DMS53 treated with DMSO at 0.1 percent for 48 hours (cell line): ENCODE results near the gene ARMC5.
"Not testable (repeated sequence)": the region's sequence is repeated elsewhere in the genome, so short reads cannot be mapped to it uniquely, and the experiment has no call there.

Experiments
- DNase-seq: peaks from one replicate; lab custom pipeline; 2025; ENCODE audit not compliant: unreplicated experiment; lab: John Stamatoyannopoulos, UW

ARMC5 gene

DNA sequence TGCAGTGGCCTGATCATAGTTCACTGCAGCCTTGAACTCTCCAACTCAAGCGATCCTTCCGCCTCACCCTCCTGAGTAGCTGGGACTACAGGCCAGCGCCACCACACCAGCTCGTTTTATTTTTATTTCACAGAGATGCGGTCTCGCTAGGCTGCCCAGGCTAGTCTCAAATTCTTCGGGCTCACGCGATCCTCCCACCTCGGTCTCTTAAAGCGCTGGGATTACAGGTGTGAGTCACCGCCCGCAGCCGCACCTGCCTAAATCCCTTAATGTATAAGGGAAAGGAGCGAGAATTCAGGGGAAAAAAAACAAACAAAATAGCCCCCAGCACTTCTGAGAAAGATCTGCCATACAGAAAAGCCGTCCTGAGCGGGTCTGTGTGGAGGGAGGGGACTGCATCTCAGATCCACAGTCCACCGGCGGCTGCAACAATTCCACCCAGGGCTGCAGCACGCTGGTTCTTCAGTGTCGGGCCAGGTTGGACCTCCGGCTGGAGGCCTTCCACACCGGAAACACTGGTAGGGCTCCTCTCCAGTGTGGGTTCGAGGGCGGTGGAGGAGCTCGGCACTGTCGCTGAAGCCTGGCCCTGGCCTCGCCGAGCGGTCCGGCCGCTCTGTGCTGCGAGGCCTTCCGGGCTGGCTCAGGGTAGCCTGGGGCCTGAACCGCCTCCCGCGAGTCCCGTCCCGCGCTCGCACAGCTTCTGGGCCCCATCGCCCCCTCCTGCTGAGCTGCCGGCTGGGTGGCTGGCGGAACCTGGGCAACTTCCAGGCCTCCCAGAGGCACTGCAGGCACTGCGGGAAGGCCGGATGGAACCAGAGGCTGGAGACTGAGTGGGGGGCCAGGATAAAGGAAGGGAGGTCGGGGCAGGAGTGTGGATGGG lies 23.7 kb upstream of the ARMC5 start:
- DNase-seq = peak; percentile 1

DNA sequence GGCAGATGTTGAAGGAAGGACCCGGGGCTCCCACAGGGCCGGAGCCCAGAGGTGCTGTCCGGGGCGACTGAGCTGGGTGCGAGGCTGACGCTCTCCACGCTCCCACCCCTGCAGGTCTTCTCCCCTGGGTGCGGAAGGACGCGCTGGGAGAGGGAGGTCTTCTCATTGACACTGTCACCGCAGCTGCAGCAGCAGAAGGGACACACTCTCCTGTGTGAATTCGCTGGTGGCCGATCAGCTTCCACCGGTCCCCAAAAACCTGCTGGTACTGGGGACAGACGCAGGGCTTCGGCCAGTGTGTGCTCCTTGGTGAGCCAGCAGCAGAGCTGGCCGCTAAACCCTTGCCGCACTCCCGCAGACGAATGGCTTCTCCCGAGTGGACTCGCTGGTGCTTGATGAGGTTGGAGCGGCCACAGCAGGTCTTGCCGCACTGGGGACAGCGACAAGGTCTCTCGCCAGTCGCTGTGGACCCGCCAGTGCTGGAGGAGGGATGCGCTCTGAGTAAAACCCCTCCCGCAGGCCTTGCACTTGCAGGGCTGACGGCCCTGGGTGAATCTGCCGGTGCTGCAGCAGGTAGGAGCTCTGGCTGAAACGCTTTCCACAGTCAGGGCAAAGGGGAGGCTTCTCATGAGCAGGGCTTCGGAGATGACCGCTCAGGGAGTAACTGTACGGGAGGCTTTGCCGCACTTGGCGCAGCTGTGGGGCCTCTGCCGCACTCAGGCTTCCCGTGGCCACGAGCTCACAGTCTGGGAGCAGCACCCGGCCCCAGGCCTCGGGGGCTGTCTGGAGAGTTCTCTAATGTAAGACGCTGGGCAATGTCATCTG lies 22.9 kb upstream of the ARMC5 start:
- no peak for DNase-seq

DNA sequence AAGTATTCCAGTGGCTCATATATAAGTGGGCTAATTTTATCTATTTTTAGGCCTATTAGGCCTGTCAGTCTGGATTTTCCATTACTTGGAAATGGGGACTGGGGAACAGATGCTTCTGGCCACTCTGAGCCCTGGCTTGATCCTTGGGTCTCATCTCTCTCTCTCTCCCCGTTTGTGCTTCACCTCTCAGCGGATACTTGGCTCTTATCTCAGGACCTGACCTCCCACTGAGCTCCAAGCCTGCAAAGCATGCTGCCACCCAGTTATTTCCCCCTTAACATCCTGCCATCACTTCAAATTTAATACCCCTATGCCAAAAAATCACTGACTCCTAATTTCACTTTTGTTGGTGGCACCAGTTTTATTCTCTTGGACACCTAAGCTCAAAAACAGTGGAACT lies 20.9 kb upstream of the ARMC5 start:
- DNase-seq = no peak

DNA sequence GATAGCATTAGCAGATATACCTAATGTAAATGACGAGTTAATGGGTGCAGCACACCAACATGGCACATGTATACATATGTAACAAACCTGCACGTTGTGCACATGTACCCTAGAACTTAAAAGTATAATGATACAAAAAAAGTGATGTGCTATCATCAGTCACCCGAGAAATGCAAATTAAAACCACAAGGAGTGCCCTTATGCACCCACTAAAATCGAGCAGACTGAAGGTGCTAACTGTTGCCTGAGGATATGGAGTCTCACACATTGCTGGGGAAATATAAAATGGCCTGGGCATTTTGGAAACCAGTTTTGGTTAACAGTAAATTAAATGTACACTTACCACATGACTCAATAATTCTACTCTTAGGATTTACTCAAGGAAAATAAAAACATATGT lies 20.3 kb upstream of the ARMC5 start:
- DNase-seq = not testable (repeated sequence)

DNA sequence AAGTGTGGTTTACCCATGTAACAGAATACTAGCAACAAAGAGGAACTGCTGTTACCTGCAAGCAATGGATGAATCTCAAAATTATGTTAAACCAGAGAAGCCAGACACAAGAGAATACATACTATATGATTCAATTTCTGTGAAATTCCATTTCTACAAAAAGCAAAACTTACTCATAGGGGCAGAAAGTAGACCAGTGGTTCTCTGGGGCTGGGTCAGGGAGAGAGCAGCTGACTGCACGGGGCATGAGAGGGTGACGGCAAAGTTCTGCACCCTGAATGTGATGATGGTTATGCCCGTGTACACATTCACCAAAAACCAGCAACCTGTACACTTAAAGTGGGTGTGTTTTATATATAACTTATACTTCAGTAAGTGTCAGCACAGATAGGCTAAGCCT lies 19.8 kb upstream of the ARMC5 start:
- no peak for DNase-seq

DNA sequence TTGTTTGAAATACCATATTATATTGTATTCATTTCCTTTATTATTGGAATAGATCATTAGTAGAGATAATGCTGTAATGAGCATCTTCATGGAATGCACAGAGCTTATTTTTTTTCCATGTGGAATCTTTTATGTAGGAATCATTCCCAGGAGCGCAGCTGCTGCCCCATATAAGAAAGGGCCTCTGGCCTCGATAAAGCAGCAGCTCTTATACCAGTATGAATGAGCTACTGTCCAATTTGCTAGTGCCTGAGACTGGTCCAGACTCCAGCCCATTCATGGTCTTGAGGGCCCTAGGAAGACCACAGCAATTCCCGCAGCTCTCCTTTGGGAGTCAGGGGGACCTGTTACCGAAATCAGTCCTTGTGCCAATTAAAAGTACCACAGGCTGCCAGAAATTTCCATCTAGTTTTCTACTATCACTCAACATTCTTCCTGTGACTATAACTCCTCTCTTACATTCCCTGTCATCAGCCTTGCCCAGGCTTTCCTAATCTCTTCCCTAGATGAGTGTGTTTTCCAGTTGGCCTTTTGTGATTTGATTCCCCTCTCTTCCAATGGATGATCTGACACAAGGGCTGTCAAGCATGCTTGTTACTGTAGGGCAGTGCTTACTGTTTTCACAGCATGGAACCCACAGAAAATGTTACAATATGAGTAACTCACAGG lies 18.7 kb upstream of the ARMC5 start:
- no peak for DNase-seq

DNA sequence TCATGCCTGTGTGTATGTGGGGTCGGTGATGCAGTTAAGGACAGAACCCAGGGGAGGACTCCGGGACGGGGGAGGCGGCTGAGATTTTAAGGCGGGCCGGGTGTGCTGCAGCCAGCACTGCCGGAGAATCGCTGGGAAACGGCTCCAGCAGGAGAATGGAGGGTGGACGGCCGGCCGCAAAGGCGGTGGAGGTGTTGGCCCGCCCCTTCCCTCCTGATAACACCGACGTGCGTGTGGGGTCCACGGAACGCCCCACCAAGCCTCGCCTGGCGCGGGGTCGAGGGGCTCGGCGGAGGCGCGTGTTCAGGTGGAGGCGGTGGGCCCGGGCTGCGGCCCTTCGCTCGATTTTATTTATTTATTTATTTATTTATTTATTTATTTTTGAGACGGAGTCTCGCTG lies 17.3 kb upstream of the ARMC5 start:
- DNase-seq = no peak

DNA sequence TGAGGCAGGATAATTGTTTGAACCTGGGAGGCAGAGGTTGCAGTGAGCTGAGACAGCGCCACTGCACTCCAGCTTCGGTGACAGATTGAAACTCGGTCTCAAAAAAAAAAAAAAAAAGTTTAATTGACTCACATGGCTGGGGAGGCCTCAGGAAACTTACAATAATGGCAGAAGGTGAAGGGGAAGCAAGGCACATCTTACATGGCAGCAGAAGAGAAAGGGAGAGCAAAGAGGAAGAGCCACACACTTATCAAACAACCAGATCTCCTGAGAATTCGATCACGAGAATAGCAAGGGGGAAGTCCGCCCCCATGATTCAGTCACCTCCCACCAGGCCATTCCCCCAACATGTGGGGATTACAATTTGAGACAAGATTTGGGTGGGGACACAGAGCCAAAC lies 13.4 kb upstream of the ARMC5 start:
- not testable (repeated sequence) for DNase-seq

DNA sequence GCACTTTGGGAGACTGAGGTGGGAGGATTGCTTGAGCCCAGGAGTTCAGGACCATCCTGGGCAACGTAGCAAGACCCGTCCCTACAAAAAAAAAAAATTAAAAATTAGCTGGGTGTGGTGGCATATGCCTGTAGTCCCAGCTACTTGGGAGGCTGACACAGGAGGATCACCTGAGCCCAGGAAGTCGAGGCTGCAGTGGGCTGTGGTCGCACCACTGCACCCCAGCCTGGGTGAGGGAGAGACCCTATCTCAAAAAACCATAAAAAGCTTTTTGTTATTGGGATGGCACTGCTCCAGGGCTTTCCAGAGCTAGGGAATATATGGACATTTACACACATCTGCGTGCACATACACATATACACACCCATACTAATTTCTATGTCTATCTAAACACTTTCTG lies 8.1 kb upstream of the ARMC5 start:
- DNase-seq = no peak

DNA sequence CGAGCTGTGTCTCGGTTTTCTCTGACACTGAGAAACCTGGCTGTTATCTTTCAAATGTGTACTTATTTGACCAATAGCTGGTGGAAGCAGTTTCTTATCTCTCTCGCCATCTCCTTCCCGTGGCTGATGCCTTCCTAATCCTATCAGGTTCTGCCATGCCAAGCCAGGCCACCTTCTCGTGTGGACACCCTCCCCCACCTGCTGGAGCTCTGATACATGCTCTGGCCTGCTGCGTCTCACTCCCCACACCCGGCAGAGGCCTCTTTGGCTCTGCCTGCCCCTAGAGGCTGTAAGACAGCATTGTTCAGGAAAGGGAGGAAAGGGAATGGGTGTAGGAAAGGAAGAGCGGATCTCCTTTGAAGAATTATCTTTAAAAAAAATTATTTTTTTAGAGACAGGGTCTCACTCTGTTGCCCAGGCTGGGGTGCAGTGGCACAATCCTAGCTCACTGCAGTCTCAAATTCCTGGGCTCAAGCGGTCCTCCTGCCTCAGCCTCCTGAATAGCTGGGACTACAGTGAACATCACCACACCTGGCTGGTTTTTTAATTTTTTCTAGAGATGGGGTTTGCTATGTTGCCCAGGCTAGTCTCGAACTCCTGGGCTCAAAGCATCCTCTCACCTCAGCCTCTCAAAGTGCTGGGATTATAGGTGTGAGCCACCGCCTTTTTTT lies 7.5 kb upstream of the ARMC5 start:
- peak; percentile 24 for DNase-seq

DNA sequence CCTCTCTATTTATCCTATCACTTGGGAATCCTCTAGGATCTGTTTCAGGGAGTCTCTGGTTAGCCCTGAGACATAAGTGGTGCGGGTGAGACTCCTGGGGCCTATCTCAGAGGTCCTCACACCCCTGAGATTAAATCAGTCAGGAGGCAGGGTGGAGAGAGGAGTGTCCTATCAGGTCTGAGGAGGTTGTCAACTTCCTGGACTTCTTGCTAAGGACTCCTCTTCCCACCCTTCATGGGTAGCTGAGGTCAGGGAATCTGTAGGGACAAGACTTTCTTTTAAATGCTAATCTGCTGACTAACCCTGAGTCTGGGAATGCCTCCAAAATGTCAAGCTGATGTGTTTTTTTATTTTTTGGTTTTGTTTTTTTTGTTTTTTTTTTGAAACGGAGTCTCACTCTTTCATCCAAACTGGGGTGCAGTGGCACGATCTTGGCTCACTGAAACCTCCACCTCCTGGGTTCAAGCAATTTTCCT lies 6.6 kb upstream of the ARMC5 start:
- DNase-seq = no peak

DNA sequence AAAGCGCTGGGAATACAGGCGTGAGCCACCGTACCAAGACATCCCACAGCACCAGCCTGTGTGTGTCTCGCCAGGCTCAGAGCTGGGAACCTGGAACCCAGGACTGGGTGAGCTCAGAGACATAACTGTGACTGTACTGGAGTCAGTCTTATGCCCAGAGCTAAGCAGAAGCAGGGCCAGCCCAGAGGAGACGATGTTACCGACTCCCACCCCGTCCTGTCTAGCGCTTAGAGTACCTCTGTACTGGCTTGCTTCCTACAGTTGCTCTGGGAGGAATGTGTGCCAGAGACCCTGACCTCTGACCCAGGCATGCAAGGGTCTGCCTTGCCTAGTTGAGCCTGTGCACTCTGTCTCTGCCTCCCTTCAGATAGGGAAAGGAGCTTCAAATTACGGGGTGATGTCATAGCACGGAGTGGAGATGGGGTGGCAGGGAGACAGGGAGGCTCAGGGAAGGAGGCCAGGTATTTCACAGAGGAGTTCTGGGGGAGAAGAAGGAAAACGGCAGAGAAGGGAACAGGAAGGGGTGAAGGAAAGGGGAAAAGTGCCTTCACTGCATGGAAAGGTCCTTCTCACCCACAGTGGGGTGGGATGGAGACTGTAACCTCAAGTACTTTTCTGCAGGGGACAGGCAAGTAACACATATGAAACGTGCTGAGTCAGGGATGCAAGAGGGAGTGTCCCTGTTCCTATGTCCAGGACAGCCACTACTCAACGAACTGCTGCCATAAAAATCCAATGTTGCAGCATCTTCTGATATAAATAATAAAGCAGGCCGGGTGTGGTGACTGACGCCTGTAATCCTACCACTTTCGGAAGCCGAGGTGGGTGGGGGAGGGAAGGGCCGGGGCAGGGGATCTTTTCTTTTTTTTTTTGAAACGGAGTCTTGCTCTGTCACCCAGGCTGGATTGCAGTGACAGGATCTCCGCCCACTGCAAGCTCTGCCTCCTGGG lies 5.8 kb upstream of the ARMC5 start:
- DNase-seq = no peak

DNA sequence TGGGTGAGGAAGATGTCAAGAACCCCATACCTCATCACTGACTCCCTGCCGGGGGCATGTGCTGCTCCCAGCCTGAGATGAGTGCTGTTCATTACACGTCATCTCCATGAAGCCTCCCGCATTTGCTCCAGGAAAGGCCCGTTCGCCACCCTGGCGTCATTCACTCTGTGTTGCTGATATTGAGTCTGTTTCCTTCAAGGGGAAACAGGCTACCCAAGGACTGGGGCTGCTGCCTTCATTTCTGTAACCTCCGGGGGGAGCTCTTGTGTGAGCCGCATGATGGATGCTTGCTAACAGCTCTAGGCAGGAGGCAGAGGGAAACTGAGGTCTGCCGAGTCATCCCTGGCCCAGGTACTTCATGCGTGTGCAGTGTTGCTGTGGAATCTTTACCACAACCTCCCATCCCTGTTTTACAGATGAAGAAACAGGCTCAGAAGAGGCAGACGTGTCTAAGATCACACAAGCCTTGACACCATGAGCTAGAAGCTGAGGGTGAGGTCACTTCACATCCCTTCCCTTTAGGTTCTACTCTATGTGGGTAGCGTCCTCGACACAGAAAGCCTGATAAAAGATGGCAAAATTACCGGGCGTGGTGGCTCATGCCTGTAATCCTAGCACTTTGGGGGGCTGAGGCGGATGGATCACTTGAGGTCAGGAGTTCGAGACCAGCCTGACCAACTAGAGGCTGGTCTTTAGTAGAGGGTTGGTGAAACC lies 3.5 kb upstream of the ARMC5 start:
- DNase-seq = no peak

DNA sequence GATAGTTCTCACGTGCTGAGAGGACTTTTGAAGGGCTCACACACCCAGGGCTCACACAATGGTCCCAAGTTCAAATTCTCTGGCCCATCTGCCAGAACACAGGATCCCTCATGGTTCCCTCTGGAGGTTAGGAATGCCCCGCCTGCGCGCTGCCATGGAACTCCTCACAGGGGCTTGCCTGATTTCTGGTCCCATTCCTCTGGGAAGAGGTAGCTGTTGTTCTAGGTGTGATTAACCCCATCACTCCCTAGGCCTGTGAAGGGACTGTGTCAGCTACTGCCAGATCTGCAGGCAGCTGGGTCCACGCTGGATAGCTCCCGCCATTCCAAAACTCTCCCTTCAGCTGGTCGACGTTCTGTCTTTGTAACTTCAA lies 2.3 kb upstream of the ARMC5 start:
- no peak for DNase-seq

DNA sequence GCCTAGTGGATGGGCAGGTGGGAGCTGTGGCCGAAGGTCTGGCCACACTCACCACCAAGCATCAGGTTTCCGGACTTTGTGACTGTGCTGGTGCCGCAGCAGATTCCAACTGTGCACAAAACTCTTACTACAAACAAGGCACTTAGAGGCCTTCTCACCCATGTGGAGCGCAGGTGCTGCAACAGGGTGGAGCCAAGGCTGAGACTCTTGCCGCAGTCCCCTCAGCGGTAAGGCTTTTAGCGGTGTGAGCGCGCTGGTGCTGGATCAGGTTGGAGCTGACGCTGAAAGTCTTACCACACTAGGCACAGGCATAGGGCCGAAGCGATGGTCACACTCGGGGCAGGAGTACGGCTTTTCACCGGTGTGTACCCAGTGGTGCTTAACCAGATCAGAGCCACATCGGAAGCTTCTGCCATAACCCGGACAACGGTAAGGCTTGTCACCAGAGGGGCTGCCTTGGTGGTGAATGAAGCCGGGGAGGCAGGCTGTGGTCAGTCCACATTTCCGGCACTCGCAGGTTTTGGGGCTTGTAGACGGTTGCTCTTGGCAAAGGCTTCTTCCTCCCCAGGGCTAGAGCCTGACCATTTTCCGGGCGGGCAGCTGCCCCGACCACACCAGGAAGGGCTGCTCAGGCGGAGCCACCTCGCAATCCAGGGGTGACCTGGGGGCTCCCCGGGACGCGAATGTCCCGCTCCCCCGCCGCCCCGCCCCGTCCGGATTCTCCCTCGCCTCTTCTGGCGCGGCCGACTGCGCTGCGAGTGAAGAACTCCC lies 1.0 kb upstream of the ARMC5 start:
- DNase-seq = peak; percentile 25

DNA sequence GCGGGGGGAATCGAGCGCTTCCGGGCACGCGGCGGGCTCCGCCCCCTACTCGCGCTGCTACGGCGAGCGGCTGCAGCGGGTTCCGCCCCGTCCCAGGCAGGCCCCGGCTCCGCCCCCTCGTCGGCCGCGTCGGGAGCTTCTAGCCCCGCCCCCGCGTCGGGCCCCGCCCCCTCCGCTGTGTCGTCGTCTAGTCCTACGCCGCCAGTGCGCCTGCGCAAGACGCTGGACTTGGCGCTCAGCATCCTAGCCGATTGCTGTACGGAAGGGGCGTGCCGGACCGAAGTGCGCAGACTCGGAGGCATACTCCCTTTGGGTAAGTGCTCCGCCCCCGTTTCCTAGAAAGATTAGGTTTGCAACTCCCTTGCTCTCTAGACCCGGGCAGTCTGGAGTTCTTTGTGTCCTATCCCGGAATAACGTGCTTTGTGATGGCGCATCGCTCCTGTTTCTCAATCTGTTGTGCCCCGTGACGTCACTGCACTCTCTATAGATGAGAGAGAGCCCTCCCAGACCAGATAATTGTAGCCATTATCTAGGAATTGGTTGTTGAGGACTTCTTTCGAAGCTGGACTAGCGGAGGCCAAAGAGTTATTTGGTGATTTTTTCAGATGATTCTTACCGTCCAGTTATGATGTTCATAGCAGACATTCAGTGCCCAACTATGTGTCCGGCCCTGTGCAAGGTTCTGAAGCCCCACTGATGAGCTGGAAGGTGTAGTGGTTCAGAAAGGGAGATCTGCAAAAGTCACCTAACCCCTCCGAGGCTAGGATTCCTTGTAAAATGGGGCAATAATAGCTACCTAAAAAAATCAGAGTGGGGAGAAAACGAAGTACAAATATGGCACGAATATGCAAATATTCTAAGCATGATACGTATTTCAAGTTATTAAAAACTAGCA lies 633 bp downstream of the ARMC5 start:
- DNase-seq = peak; percentile 95

DNA sequence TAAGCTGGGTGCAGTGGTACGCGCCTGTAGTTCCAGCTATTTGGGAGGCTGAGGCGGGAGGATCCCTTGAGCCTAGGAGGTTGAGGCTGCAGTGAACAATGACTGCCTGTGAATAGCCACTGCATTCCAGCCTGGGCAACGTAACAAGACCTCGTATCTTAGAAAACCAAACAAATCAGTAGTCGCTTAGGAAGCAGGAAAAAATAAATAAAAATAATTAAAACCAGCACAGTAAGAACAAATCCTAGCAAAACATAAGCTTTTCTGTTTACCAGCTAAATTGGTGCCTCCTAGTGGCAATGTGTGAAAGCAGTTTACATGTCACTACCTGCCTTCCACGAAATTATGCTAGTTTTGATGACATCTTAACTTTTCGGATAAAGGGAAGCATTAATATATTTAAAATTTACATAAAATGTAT lies 1.3 kb downstream of the ARMC5 start:
- no peak for DNase-seq
